GM12892 (cell line): ENCODE data around the gene FUCA2.

Experiments used
- POLR2A ChIP-seq: IDR thresholded peaks from 2 replicates; pipeline ENCODE4 v1.6.1; 2011; ENCODE audit warnings: low read depth, low read length, control low read depth
- POLR2AphosphoS5 ChIP-seq: IDR thresholded peaks from 2 replicates; pipeline ENCODE4 v1.6.1; 2011; ENCODE audit warnings: low read depth, low read length, control low read depth
- TAF1 ChIP-seq: IDR thresholded peaks from 2 replicates; pipeline ENCODE4 v1.6.1; 2011; ENCODE audit warnings: low read depth, mild to moderate bottlenecking, control low read depth, low read length, borderline replicate concordance

GRCh38 chr6:143543435-143543834 lies 31.9 kb upstream of the FUCA2 start:
- TF ChIP-seq POLR2A: no peak
- no peak for TF ChIP-seq TAF1
- no peak for TF ChIP-seq POLR2AphosphoS5
